AG04449 (cell line): ENCODE results near the gene ZNF396.

ENCODE experiments used
- CTCF ChIA-PET: fragments of 350-600 bp; formaldehyde crosslinking; extraction: SDS; loops from one replicate; lab custom pipeline; 2021; ENCODE audit warnings: antibody characterized with exemption; lab: Yijun Ruan, JAX
- POLR2A ChIA-PET: fragments of 400-600, 350-600 bp; formaldehyde crosslinking; extraction: SDS; loops from one replicate; lab custom pipeline; 2020; ENCODE audit warnings: antibody characterized with exemption, inconsistent platforms; lab: Yijun Ruan, JAX
- DNase-seq: peaks from one replicate; pipeline ENCODE4 v3.0.0-alpha.2; 2010; ENCODE audit warnings: low read depth, low spot score
- H3K4me3 ChIP-seq: 2 replicates; pipeline ENCODE4 v1.5.1; 2011; ENCODE audit warnings: low read depth, mild to moderate bottlenecking, control low read depth, low read length
- TF ChIP-seq, protein P1 (sequence below): IDR thresholded peaks from one replicate; pipeline ENCODE4 v1.5.1; 2011; ENCODE audit warnings: mild to moderate bottlenecking, moderate library complexity, low read length, control low read depth, inconsistent platforms; ENCODE audit not compliant: insufficient read depth; ENCODE audit errors: missing control alignments

Gene ZNF396

DNA sequence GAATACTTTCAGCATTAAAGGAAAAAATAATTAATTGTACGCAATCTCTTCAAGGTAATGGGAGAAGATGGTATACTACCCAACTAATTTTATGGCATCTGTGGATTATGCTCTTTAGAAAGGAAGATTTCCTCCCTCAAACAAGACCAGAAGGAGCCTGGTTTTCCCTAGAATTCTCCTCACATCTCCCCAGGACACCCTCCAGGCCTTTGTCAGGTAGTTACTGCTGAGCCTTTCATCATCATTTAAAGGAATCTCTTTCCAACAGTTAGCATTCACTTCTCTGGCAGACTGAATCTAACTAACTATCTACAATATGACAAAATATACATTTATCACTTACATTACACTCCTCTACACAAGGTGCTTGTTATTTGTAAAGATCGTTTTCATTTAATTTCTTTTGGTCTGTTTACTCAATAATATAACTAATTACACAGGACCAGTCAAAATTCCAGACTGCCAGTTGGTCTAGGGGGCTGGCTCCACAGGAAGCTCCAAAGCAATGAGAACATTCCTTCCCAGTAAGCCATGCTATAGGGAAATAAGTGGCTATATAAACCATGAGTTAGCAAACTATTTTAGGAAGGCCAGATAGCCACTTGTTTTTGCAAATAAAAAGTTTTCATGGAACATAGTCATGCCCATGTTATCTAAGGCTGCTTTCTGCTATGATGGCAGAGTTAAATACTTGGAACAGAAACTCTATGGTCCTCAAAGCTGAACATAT, 52.0 kb downstream of the ZNF396 start:
- peak; percentile 59 for DNase-seq
- CTCF ChIA-PET, result interaction anchor here (1.0 kb wide), 1 partner anchor 10 kb away, joined by 3 read pairs; no protein-coding TSS in a partner anchor
- TF ChIP-seq, protein P1, sequence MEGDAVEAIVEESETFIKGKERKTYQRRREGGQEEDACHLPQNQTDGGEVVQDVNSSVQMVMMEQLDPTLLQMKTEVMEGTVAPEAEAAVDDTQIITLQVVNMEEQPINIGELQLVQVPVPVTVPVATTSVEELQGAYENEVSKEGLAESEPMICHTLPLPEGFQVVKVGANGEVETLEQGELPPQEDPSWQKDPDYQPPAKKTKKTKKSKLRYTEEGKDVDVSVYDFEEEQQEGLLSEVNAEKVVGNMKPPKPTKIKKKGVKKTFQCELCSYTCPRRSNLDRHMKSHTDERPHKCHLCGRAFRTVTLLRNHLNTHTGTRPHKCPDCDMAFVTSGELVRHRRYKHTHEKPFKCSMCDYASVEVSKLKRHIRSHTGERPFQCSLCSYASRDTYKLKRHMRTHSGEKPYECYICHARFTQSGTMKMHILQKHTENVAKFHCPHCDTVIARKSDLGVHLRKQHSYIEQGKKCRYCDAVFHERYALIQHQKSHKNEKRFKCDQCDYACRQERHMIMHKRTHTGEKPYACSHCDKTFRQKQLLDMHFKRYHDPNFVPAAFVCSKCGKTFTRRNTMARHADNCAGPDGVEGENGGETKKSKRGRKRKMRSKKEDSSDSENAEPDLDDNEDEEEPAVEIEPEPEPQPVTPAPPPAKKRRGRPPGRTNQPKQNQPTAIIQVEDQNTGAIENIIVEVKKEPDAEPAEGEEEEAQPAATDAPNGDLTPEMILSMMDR, result no peak
- POLR2A ChIA-PET, result interaction anchor here (0.6 to 1.2 kb wide), 2 partner anchors 35 to 273 kb away, joined by 3 to 4 read pairs; partner anchors contain the start of gene ZSCAN30
- no peak overlapping the region for H3K4me3 ChIP-seq

DNA sequence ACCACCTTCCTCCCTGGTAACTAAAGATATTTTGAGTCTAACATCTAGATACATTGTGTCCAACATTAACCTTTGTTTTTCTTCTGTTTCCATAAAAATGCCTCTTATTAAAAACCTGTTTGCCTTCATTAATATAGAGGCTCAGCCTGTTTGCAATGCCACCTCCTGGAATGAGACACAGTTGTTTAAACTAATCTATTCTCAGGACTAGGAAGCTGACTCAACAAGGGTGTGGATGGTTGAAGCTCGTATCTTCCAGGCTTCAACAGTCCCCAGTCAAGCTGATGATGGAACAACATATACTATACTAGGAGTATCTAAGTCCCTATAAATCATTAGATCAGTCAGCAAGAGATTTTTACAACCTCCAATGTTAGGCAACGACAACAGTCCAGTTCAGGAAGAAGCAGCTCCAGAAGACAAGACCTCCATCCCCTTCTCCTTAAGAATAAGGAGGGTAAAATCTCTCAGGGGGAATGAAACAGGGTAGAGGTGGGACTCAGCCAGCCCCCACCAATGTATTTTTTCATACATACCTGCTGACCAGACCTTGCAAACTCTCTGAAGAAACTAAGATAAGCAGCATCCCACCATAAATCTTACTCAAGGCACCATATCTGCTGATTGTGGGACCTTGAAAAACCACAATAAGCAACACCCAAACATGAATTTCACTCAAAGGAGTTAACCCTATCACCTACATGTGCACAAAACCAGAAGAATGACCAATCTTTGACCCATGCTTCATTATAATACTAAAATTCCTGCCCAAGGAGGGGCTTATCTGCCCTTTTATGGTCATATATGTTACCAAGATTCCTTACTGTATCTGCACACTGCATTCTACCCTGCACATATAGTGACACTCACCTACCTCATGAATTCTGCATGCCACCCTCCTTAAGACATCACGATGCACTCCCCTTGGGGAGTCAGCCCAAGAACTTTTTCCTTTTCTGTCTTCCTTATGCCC, 54.4 kb downstream of the ZNF396 start:
- TF ChIP-seq, protein P1, result no peak
- no peak overlapping the region for H3K4me3 ChIP-seq
- no peak for DNase-seq
- ChIA-PET POLR2A (no interaction called here), CTCF (interaction anchor here (1.1 kb wide), 1 partner anchor 14 kb away, joined by 3 read pairs; no protein-coding TSS in a partner anchor)
